GM12872 (cell line): ENCODE data around the gene EHBP1L1.

Experiments
- CTCF ChIP-seq: IDR thresholded peaks from 3 replicates; pipeline ENCODE4 v1.5.1; 2011; ENCODE audit warnings: low read depth, mild to moderate bottlenecking, low read length, moderate library complexity; ENCODE audit not compliant: insufficient read depth

The EHBP1L1 gene

GRCh38 chr11:65575568-65576231, at the start of gene EHBP1L1:
Gene EHBP1L1, plus strand, starts transcription at chr11:65576053. Its CDS starts 250 bp downstream, at chr11:65576303.
- TF ChIP-seq CTCF = no peak

GRCh38 chr11:65526744-65527143, 49.1 kb upstream of the EHBP1L1 start:
- TF ChIP-seq CTCF = no peak

GRCh38 chr11:65528819-65529350, 47.0 kb upstream of the EHBP1L1 start:
- TF ChIP-seq CTCF = no peak

GRCh38 chr11:65529475-65530156, 46.2 kb upstream of the EHBP1L1 start:
- no peak for TF ChIP-seq CTCF

- peak; percentile 54 for TF ChIP-seq CTCF
Measured at GRCh38 chr11:65530157-65530496, 45.7 kb upstream of the EHBP1L1 start.

GRCh38 chr11:65532388-65533064, 43.3 kb upstream of the EHBP1L1 start:
- TF ChIP-seq CTCF = no peak

GRCh38 chr11:65535102-65535501, 40.8 kb upstream of the EHBP1L1 start:
- TF ChIP-seq CTCF = no peak
